Panc1 (cell line): ENCODE data around the gene SETD2.

Experiments used
- POLR2AphosphoS5 ChIP-seq: IDR thresholded peaks from 2 replicates; pipeline ENCODE4 v1.6.1; 2012; ENCODE audit warnings: mild to moderate bottlenecking, low read depth, low read length, moderate library complexity
- SIN3A ChIP-seq: IDR thresholded peaks from 2 replicates; pipeline ENCODE4 v1.6.1; 2012; ENCODE audit warnings: low read depth, mild to moderate bottlenecking, low read length, moderate library complexity, borderline replicate concordance; ENCODE audit not compliant: insufficient read depth
- TCF7L2 ChIP-seq: IDR thresholded peaks from 2 replicates; pipeline ENCODE4 v1.6.1; 2011; ENCODE audit warnings: mild to moderate bottlenecking, low read depth, low read length, inconsistent platforms
- TF ChIP-seq, protein P1 (sequence below): fragments of 450-650 bp; IDR thresholded peaks from 2 replicates; pipeline ENCODE4 v1.5.1; 2017; ENCODE audit warnings: mild to moderate bottlenecking
- TF ChIP-seq, protein P2 (sequence below), 2 experiments: IDR thresholded peaks; 2 replicates each; pipeline ENCODE4 v1.6.1; 2011 to 2012; ENCODE audit warnings: low read depth in 2 of 2, control low read depth in 1 of 2, low read length in 1 of 2, mild to moderate bottlenecking in 1 of 2, moderate library complexity in 1 of 2; ENCODE audit not compliant: insufficient read depth in 1 of 2

DNA sequence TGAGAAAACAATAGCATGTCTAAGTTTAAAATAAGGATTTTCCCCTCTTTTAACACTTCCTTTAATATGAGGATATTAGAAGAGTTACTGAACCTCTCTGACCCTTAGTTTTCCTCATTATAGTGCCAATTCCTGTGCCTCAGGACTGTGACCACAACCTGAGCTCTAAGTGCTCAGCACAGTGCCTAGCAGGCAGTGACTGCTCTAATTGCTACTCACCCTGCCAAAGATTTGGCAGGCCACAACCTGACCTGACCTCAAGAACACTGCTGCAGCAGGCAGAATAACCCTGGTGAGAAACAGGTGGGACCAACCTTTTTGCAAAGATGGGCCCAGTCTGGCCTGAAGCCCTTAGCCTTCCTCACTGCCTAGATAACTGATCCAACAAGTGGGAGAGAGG lies 148.8 kb downstream of the SETD2 start:
- TF ChIP-seq, protein P1, sequence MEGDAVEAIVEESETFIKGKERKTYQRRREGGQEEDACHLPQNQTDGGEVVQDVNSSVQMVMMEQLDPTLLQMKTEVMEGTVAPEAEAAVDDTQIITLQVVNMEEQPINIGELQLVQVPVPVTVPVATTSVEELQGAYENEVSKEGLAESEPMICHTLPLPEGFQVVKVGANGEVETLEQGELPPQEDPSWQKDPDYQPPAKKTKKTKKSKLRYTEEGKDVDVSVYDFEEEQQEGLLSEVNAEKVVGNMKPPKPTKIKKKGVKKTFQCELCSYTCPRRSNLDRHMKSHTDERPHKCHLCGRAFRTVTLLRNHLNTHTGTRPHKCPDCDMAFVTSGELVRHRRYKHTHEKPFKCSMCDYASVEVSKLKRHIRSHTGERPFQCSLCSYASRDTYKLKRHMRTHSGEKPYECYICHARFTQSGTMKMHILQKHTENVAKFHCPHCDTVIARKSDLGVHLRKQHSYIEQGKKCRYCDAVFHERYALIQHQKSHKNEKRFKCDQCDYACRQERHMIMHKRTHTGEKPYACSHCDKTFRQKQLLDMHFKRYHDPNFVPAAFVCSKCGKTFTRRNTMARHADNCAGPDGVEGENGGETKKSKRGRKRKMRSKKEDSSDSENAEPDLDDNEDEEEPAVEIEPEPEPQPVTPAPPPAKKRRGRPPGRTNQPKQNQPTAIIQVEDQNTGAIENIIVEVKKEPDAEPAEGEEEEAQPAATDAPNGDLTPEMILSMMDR, result no peak
- TF ChIP-seq POLR2AphosphoS5, result no peak
- TF ChIP-seq, protein P2, sequence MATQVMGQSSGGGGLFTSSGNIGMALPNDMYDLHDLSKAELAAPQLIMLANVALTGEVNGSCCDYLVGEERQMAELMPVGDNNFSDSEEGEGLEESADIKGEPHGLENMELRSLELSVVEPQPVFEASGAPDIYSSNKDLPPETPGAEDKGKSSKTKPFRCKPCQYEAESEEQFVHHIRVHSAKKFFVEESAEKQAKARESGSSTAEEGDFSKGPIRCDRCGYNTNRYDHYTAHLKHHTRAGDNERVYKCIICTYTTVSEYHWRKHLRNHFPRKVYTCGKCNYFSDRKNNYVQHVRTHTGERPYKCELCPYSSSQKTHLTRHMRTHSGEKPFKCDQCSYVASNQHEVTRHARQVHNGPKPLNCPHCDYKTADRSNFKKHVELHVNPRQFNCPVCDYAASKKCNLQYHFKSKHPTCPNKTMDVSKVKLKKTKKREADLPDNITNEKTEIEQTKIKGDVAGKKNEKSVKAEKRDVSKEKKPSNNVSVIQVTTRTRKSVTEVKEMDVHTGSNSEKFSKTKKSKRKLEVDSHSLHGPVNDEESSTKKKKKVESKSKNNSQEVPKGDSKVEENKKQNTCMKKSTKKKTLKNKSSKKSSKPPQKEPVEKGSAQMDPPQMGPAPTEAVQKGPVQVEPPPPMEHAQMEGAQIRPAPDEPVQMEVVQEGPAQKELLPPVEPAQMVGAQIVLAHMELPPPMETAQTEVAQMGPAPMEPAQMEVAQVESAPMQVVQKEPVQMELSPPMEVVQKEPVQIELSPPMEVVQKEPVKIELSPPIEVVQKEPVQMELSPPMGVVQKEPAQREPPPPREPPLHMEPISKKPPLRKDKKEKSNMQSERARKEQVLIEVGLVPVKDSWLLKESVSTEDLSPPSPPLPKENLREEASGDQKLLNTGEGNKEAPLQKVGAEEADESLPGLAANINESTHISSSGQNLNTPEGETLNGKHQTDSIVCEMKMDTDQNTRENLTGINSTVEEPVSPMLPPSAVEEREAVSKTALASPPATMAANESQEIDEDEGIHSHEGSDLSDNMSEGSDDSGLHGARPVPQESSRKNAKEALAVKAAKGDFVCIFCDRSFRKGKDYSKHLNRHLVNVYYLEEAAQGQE (IDR thresholded peaks at IDR 0.05; ENCODE audit: insufficient read depth in 1 of 2, low read depth in 2 of 2, low read length in 1 of 2), result no peak
- TF ChIP-seq SIN3A, result no peak
- TF ChIP-seq TCF7L2, result no peak
